Retina (tissue), 1 donor: ENCODE measurements around the gene NECTIN2.
"Not testable (repeated sequence)": the region's sequence is repeated elsewhere in the genome, so short reads cannot be mapped to it uniquely, and the experiment has no call there.

Source experiments
- DNase-seq: peaks from one replicate; pipeline ENCODE4 v3.0.0-alpha.2; 2016

NECTIN2 gene

GRCh38 chr19:44911896-44912295 lies 65.8 kb downstream of the NECTIN2 start:
- DNase-seq: not testable (repeated sequence)

GRCh38 chr19:44912854-44913253 lies 66.8 kb downstream of the NECTIN2 start:
- no peak for DNase-seq

- not testable (repeated sequence) for DNase-seq
Measured at GRCh38 chr19:44913512-44914432, 67.7 kb downstream of the NECTIN2 start.

GRCh38 chr19:44914433-44915206 lies 68.5 kb downstream of the NECTIN2 start, which contains the start of gene APOC1:
Gene APOC1 (plus strand): TSS chr19:44914608. CDS start chr19:44914892, 284 bp downstream.
- peak; percentile 99 for DNase-seq

- DNase-seq: no peak
Measured at GRCh38 chr19:44924243-44924725, 78.2 kb downstream of the NECTIN2 start.

GRCh38 chr19:44925114-44925891 lies 79.2 kb downstream of the NECTIN2 start:
- DNase-seq: no peak

- peak; percentile 57 for DNase-seq
Measured at GRCh38 chr19:44926245-44927077, 80.4 kb downstream of the NECTIN2 start.

- no peak for DNase-seq
Measured at GRCh38 chr19:44927746-44928145, 81.6 kb downstream of the NECTIN2 start.

- DNase-seq: no peak
Measured at GRCh38 chr19:44930088-44930487, 84.0 kb downstream of the NECTIN2 start.

- no peak for DNase-seq
Measured at GRCh38 chr19:44931541-44931940, 85.4 kb downstream of the NECTIN2 start.
